AG09319 (cell line): ENCODE measurements around the gene TSC22D2.

Source experiments
- DNase-seq: peaks from one replicate; pipeline ENCODE4 v3.0.0-alpha.2; 2010; ENCODE audit warnings: low read depth; ENCODE audit errors: extremely low read depth
- TF ChIP-seq, protein P1 (sequence below): IDR thresholded peaks from 2 replicates; pipeline ENCODE4 v1.5.1; 2011; ENCODE audit warnings: low read depth, mild to moderate bottlenecking, inconsistent platforms, low read length, moderate library complexity

The TSC22D2 gene

DNA sequence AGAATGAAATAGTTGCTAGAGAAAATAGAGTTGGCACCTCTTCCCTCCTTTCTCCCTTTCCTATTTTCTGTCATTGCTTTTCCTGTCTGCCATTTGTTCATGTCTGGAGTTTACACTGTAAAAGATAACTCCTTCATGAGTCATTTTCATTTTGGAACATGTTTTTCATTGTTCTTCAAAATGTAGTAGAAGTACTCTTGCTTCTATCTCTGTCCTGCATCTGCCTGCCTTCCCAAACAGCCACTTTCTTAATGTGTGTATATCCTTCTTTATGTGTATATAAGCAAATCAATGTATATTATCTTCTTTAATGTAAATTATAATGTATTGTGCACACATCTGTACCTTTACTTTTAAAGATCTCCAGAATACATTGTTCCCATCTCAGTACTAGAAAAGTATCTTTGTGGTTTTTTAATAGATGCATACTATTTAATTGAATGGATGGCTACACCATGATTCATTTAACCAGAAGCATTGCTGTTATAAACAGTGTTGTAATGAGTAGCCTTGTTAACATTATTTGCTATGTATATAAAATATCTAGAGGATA, 41.1 kb downstream of the TSC22D2 start:
- no peak for DNase-seq
- TF ChIP-seq, protein P1, sequence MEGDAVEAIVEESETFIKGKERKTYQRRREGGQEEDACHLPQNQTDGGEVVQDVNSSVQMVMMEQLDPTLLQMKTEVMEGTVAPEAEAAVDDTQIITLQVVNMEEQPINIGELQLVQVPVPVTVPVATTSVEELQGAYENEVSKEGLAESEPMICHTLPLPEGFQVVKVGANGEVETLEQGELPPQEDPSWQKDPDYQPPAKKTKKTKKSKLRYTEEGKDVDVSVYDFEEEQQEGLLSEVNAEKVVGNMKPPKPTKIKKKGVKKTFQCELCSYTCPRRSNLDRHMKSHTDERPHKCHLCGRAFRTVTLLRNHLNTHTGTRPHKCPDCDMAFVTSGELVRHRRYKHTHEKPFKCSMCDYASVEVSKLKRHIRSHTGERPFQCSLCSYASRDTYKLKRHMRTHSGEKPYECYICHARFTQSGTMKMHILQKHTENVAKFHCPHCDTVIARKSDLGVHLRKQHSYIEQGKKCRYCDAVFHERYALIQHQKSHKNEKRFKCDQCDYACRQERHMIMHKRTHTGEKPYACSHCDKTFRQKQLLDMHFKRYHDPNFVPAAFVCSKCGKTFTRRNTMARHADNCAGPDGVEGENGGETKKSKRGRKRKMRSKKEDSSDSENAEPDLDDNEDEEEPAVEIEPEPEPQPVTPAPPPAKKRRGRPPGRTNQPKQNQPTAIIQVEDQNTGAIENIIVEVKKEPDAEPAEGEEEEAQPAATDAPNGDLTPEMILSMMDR: no peak

DNA sequence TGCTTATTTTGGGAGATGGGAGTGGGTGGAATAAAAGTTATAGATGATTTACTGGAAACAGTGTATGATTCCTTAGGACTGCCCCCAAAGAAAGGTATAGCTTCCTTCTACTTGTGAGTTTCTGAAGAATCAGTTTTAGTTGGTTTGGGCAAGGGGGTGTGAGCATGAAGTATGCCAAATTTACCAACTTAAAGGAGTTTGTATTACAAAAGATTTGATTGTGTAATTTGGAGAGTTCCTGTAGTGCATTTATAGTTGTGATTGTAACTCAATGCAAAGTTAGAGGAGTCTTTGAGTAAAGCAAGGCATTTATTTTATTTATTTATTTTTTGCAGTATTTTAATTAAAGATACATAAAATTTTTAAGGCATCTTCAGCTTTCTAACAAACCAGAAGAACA, 42.8 kb downstream of the TSC22D2 start:
- no peak for DNase-seq
- TF ChIP-seq, protein P1: no peak

DNA sequence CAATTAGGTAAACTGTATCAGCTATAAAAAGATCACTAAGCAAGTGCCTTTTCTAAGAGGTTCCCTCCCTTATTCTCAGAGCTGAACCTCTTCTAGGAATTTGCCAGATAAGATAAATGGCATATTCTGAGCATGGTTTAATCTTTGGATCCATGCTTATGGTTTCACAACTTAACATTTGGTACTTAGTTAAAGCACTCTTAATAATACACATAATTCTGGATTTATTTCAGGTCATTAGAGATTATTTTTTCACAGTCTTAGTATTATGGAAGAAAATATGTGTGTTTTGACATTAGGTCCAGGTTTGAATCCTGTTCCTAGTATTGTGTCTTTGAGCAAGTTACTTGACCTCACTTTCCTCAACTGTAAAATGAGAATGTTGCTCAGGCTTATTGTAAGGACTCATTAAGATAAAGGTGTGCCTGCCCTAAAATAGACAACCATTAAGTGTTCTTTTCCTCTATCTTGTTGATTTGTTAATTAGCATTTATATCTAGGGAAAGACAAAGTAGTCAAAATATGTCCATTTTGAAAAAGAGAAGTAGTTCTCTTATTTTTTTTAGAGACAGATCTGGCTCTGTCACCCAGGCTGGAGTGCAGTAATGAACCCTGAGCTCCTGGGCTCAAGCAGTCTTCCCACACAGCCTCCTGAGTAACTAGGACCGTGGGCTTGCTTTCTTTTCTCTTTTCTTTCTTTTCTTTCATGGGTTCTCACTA, 43.4 kb downstream of the TSC22D2 start:
- TF ChIP-seq, protein P1: no peak
- DNase-seq: no peak

DNA sequence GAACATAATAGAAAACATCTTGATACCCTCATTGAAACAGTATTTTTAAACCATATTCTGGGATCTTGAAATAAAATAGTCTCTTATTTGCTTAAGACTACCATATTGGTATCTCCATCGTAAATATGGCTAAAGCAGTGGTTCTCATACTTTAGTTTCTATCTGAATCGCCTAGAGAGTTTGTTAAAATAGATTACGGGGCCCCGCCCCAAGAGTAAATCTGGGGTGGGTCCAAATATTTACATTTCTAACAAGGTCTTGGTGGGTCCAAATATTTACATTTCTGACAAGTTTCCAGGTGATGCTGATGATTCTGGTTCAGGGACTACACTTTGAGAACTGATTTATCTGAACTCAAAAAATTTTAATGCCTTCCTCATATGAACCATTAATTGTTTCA, 45.3 kb downstream of the TSC22D2 start:
- DNase-seq: no peak
- TF ChIP-seq, protein P1: no peak

DNA sequence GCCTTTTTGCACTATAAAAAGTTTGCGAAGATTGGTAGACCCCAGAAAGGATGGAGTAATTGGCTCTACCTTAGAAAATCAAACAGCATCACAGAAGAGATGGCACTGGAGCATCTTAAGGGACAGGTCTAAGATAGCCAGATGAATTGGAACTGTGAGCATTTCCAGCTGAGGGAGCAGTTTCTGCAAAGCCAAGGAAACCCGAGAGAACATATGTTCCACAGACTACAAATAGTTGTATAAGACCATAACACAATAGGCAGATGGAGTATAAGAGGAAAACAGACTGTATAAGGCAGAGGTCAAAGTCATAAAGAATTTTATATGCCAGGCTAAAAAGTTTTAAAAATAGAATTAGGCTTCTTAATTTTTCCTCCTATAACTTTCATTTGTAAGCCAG, 46.0 kb downstream of the TSC22D2 start:
- no peak for DNase-seq
- TF ChIP-seq, protein P1: no peak

DNA sequence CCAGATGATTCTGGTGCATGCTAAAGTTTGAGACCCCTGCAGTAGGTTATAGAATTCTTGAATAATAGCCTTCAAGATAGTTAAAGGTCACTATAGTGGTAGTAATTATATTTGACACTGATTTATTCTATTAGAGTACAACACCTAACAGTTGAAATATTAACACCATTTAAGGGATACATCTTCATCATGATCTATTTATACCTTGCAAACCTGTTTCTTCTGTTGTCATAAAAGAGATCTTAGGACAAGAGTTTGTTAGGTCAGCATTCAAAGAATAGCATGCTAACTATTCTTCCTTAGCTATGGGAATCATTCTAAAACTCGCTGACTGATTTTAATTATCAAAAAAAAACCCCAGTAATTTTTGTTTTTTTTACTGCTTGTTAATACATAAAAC, 46.5 kb downstream of the TSC22D2 start:
- TF ChIP-seq, protein P1: no peak
- DNase-seq: no peak

DNA sequence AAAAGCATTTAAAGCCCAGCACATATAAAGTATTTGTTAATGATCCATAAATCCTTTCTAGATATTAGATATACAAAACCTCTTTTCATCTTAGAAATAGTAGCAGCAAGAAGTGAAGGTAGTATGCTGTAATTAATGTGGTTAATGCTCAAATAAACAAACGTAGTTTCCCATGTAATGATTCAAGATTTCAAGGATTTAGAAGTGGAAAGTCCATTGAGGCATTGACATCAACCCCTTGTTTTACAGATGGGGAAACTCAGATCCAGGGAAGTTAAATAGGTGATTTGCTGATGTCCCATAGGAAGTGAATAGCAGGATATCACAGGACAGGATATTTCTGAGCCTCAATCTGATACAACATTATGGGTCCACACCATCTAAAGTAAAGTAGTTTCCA, 47.2 kb downstream of the TSC22D2 start:
- TF ChIP-seq, protein P1: no peak
- no peak for DNase-seq
